CD4-positive, CD25-positive, alpha-beta regulatory T cell (primary cell): ENCODE data around the gene DNER. TPM values are rescaled to one million over a fixed set of nuclear protein-coding genes. Genes with fewer than 3 reads are reported as not detected.
"Not testable (repeated sequence)": the region's sequence is repeated elsewhere in the genome, so short reads cannot be mapped to it uniquely, and the experiment has no call there.

Source experiments
- ATAC-seq, 2 donors: fragments of 150-1000 bp; cut with Tn5 transposase; one replicate each; pipeline ENCODE4 v1.10.0; 2021; ENCODE audit warnings: low read depth in 2 of 2, moderate number of reproducible peaks in 2 of 2, moderate library complexity in 1 of 2
- DNase-seq, 3 donors: peaks; one replicate each; pipeline versions ENCODE4 v3.0.0 to v3.0.0-alpha.2; 2012 to 2022; ENCODE audit warnings: mixed read lengths in 1 of 3
- H3K27ac ChIP-seq: one replicate; pipeline ENCODE4 v1.7.0; 2013; ENCODE audit warnings: mild to moderate bottlenecking, low read length; ENCODE audit not compliant: insufficient read depth, poor library complexity, severe bottlenecking
- H3K27me3 ChIP-seq: one replicate; pipeline ENCODE4 v1.7.0; 2013; ENCODE audit warnings: low read length; ENCODE audit not compliant: control insufficient read depth, insufficient read depth
- H3K36me3 ChIP-seq: one replicate; pipeline ENCODE4 v1.7.0; 2013; ENCODE audit warnings: mild to moderate bottlenecking, low read length, moderate library complexity; ENCODE audit not compliant: control insufficient read depth, insufficient read depth
- H3K4me1 ChIP-seq: 2 replicates; pipeline ENCODE4 v1.7.0; 2013; ENCODE audit warnings: mild to moderate bottlenecking, low read length; ENCODE audit not compliant: insufficient read depth, control insufficient read depth, poor library complexity, severe bottlenecking
- H3K4me3 ChIP-seq: one replicate; pipeline ENCODE4 v1.7.0; 2013; ENCODE audit warnings: low read depth, mild to moderate bottlenecking, low read length, moderate library complexity
- H3K9me3 ChIP-seq, 2 experiments: 1 replicate in 1 of 2; 2 replicates in 1 of 2; pipeline ENCODE4 v1.7.0; 2013; ENCODE audit warnings: low read length in 2 of 2, mild to moderate bottlenecking in 1 of 2, moderate library complexity in 1 of 2; ENCODE audit not compliant: control insufficient read depth in 2 of 2
- H3K27ac Mint-ChIP-seq, 3 donors: one replicate each; pipeline ENCODE4 v1.8.0; 2020 to 2022; ENCODE audit warnings: mild to moderate bottlenecking in 3 of 3, mixed read lengths in 3 of 3, moderate library complexity in 2 of 3
- H3K27me3 Mint-ChIP-seq: one replicate; pipeline ENCODE4 v1.8.0; 2022; ENCODE audit warnings: mild to moderate bottlenecking, mixed read lengths
- H3K36me3 Mint-ChIP-seq: one replicate; pipeline ENCODE4 v1.8.0; 2020; ENCODE audit warnings: mixed read lengths
- H3K4me1 Mint-ChIP-seq, 4 donors: one replicate each; pipeline ENCODE4 v1.8.0; 2020 to 2022; ENCODE audit warnings: mixed read lengths in 4 of 4, mild to moderate bottlenecking in 1 of 4
- H3K4me3 Mint-ChIP-seq, 4 donors: one replicate each; pipeline ENCODE4 v1.8.0; 2020 to 2022; ENCODE audit warnings: mild to moderate bottlenecking in 4 of 4, mixed read lengths in 4 of 4, moderate library complexity in 3 of 4
- H3K9me3 Mint-ChIP-seq, 7 donors: one replicate each; pipeline ENCODE4 v1.8.0; 2020 to 2022; ENCODE audit warnings: mixed read lengths in 7 of 7, mild to moderate bottlenecking in 3 of 7, moderate library complexity in 2 of 7
- polyA plus RNA-seq, 4 donors: library from polyadenylated mRNA; unstranded; fragments of 300-500 nt; fragmentation: Illumina TruSeq; gene quantifications; one replicate each; pipeline ENCODE4 v1.2.3, GENCODE V29; 2021
- total RNA-seq: library from RNA; stranded (reverse); gene quantifications from one replicate; pipeline ENCODE4 v1.2.3, GENCODE V29; 2022

Gene DNER
- total and polyA plus RNA-seq, 5 donors from 2014 or later, result 0.23 TPM; not detected in 4

DNA sequence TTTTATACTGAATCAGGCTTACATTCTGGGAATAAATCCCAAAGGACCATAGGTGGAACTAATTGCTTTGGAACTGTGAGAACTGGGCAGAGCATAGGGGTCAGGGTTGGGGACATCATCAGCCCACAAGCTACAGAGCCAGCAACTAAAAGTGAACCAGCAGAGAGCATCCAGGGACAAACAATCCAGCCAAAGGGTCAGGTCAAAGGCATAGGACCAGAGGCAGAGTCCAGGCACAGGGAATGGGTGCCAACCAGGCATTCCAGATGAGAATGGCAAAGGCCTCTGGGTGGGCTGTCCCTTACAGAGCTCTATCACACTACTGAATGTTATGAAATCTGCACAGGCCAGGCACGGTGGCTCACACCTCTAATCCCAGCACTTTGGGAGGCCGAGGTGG, 12.3 kb upstream of the DNER start:
- H3K27me3 Mint-ChIP-seq, result peaks cover 19% of the 10 kb centered on the region
- H3K27me3 ChIP-seq, result peaks cover 7% of the 10 kb centered on the region
- no peaks in the 10 kb centered on the region for H3K4me1 ChIP-seq
- H3K4me3 ChIP-seq, result no peak overlapping the region
- H3K36me3 Mint-ChIP-seq, result no peaks in the 10 kb centered on the region
- no peaks in the 10 kb centered on the region for H3K36me3 ChIP-seq
- no peaks in the 10 kb centered on the region for H3K9me3 Mint-ChIP-seq
- H3K4me1 Mint-ChIP-seq, result no peaks in the 10 kb centered on the region
- ATAC-seq (no peak), DNase-seq (no peak)
- no peak overlapping the region for H3K27ac Mint-ChIP-seq
- no peak overlapping the region for H3K4me3 Mint-ChIP-seq
- no peaks in the 10 kb centered on the region for H3K9me3 ChIP-seq
- H3K27ac ChIP-seq, result no peak overlapping the region

DNA sequence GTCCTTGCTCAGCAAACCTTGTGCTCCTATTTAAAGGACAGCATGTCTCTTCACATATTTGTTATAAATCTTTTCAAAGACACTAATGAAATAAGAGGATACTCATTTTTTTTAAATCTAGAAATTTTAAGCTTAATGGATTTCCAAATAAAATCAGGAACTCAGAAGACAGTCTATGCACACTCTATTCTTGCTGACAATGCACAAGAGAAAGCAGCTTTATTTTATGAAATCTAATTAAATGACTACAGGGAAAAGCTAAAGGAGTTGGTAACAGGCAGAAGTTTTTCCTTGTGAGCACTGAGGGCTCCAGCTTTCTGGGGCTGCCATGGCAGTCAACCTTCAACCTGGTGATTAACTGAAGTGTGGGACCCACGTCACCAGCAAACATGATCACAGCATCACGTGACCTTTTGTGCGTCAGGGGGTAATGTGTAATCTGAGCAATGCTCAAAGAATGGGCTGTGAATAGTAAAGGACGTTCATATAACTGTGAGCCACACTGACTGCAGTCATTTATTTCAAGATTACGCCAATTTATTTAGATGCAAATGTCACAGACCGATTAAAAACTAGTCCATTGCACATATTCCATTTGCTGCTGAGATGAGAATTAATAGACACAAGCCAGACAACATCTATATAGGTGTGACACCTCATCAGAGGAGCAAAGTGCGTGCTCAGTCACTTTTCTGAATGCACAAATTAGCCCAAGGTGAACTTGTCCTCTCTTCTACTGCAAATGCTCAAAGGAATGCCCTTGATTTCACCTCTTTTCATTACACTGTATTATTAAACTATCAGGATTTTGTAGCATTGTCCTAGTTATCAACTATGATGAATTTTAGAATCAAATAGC, 11.6 kb upstream of the DNER start:
- H3K9me3 Mint-ChIP-seq, result no peaks in the 10 kb centered on the region
- no peaks in the 10 kb centered on the region for H3K36me3 Mint-ChIP-seq
- no peak overlapping the region for H3K4me3 Mint-ChIP-seq
- Histone ChIP-seq H3K9me3 (no peaks in the 10 kb centered on the region), H3K27ac (no peak overlapping the region), H3K27me3 (peaks cover 9% of the 10 kb centered on the region), H3K36me3 (no peaks in the 10 kb centered on the region), H3K4me3 (no peak overlapping the region), H3K4me1 (no peaks in the 10 kb centered on the region)
- no peaks in the 10 kb centered on the region for H3K4me1 Mint-ChIP-seq
- no peak for DNase-seq
- no peak for ATAC-seq
- H3K27ac Mint-ChIP-seq, result no peak overlapping the region
- peaks cover 19% of the 10 kb centered on the region for H3K27me3 Mint-ChIP-seq

DNA sequence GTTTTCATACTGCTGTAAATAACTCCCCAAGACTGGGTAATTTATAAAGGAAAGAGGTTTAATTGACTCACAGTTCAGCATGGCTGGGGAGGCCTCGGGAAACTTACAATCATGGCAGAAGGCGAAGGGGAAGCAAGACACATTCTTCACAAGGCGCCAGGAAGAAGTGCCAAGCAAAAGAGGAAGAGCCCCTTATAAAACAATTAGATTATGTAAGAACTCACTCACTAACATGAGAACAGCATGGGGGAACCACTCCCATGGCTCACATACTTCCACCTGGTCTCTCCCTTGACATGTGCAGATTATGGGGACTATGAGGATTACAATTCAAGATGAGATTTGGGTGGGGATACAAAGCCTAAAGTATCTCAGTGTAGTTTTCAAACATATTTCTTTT, 8.8 kb upstream of the DNER start:
- peaks cover 35% of the 10 kb centered on the region for H3K27me3 Mint-ChIP-seq
- ATAC-seq, H3K27ac ChIP-seq, DNase-seq, H3K4me1 Mint-ChIP-seq, H3K4me1 ChIP-seq, H3K36me3 ChIP-seq, H3K27ac Mint-ChIP-seq, H3K36me3 Mint-ChIP-seq, H3K9me3 ChIP-seq, H3K4me3 Mint-ChIP-seq, H3K4me3 ChIP-seq, H3K9me3 Mint-ChIP-seq: not testable (repeated sequence)
- peaks cover 20% of the 10 kb centered on the region for H3K27me3 ChIP-seq

DNA sequence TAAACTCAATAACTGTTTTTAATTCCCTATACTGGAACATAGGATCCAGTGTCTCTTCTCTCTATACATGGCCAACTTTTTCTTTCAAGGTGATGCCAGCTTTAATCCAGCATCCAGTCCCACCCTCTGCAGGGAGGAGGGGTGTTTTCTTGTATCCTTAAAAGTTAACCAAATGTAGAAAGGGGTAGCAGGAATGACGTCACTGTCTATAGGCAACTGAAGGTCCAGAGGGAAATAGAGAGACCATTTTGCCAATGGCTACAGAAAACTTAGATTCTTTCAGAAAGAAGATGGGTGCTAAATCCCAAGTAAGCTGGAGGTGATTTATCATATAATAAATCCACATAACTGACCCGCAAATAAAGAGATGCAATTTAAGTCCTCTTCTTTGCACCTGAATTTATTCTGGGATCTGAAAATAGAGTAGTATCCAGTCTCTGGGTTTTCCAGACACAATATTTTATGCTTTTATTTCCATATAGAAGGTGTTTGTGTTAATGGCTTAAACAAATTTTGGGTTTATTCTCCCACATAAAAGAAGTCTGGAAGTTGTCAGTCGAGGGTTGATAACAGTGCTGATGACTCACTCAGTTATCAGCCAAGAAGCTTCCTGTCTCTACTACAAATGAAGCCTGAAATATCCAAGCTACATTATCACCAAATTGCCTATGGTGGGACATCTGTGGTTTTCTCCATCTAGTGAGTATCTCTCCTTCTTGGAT, 5.7 kb upstream of the DNER start:
- Histone ChIP-seq H3K36me3 (no peaks in the 10 kb centered on the region), H3K27ac (no peak overlapping the region), H3K4me1 (peaks cover 4% of the 10 kb centered on the region), H3K9me3 (no peaks in the 10 kb centered on the region), H3K4me3 (no peak overlapping the region), H3K27me3 (peaks cover 42% of the 10 kb centered on the region)
- Mint-ChIP-seq H3K4me3 (peak overlapping the region in 1 of 4 donors; percentile 3), H3K9me3 (peaks cover 0 to 2% (median 0%) of the 10 kb centered on the region in 7 donors), H3K4me1 (peaks cover 4 to 10% (median 5%) of the 10 kb centered on the region in 4 donors), H3K27me3 (peaks cover 66% of the 10 kb centered on the region), H3K27ac (no peak overlapping the region), H3K36me3 (no peaks in the 10 kb centered on the region)
- DNase-seq, result no peak
- no peak for ATAC-seq

DNA sequence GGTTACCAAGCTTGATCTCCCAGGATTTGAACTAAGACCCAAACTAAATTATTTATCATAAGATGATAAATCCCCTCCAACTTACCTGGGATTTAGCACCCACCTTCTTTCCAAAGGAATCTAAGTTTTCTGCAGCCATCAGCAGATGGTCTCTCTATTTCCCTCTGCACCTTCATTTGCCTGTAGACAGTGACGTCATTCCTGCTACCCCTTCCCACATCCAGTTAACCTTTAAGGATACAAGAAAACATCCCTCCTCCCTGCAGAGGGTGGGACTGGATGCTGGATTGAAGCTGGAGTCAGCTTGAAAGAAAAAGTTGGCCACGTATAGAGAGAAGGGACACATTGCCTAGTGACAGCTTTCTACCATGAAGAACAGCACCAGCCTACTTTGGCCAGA, 3.7 kb upstream of the DNER start:
- peaks cover under 1% of the 10 kb centered on the region for H3K36me3 Mint-ChIP-seq
- peaks cover 0 to 2% (median 0%) of the 10 kb centered on the region in 7 donors for H3K9me3 Mint-ChIP-seq
- H3K27ac Mint-ChIP-seq, result no peak overlapping the region
- ATAC-seq (no peak), DNase-seq (no peak)
- peaks cover 4 to 16% (median 5%) of the 10 kb centered on the region in 4 donors for H3K4me1 Mint-ChIP-seq
- H3K27me3 Mint-ChIP-seq, result peaks cover 59% of the 10 kb centered on the region
- Histone ChIP-seq H3K4me1 (peaks cover 21% of the 10 kb centered on the region), H3K4me3 (no peak overlapping the region), H3K27ac (no peak overlapping the region), H3K9me3 (no peaks in the 10 kb centered on the region), H3K27me3 (peaks cover 35% of the 10 kb centered on the region), H3K36me3 (no peaks in the 10 kb centered on the region)
- H3K4me3 Mint-ChIP-seq, result no peak overlapping the region

DNA sequence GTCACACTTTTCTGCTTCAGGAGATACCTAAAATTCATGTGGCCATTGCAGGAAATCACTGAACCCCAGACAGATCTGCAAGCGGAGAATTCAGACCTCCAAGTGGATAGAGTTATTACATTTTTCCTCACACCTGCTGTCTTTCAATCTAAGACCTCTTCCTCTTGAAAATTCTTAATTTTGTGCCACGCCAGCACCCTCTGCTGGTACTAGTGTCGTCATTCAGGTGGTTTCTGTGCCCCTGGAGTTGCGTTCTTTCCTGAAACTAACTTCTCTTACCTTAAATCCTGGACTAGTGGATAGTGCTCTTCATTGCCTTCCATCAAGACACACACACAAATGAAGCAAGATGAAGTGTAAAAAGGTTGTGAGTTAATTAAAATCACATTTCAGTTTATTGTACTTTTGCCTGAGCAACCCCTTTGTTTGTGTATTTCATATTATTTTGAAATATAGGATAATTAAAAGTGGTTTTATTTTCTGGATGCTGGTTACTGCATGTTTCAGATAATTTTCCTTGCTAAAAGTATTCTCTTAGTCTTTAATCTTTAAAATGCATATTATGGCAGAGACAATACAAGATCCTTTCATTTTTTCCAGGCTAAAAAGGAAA, 1.6 kb upstream of the DNER start:
- peaks cover 0 to 7% of the 10 kb centered on the region in 2 experiments for H3K9me3 ChIP-seq
- peaks cover 0 to 12% (median 4%) of the 10 kb centered on the region in 7 donors for H3K9me3 Mint-ChIP-seq
- peaks cover 7% of the 10 kb centered on the region for H3K36me3 Mint-ChIP-seq
- no peak for ATAC-seq
- peaks cover 74% of the 10 kb centered on the region for H3K27me3 Mint-ChIP-seq
- H3K27ac ChIP-seq, result no peak overlapping the region
- H3K4me3 ChIP-seq, result no peak overlapping the region
- peaks cover 4 to 22% (median 9%) of the 10 kb centered on the region in 4 donors for H3K4me1 Mint-ChIP-seq
- peak in 2 of 3 donors; percentile 16 to 61 for DNase-seq
- H3K4me1 ChIP-seq, result peaks cover 21% of the 10 kb centered on the region
- no peak overlapping the region for H3K27ac Mint-ChIP-seq
- peak overlapping the region; percentile 45 to 70 (median 60) for H3K4me3 Mint-ChIP-seq
- H3K27me3 ChIP-seq, result peaks cover 54% of the 10 kb centered on the region
- H3K36me3 ChIP-seq, result no peaks in the 10 kb centered on the region

DNA sequence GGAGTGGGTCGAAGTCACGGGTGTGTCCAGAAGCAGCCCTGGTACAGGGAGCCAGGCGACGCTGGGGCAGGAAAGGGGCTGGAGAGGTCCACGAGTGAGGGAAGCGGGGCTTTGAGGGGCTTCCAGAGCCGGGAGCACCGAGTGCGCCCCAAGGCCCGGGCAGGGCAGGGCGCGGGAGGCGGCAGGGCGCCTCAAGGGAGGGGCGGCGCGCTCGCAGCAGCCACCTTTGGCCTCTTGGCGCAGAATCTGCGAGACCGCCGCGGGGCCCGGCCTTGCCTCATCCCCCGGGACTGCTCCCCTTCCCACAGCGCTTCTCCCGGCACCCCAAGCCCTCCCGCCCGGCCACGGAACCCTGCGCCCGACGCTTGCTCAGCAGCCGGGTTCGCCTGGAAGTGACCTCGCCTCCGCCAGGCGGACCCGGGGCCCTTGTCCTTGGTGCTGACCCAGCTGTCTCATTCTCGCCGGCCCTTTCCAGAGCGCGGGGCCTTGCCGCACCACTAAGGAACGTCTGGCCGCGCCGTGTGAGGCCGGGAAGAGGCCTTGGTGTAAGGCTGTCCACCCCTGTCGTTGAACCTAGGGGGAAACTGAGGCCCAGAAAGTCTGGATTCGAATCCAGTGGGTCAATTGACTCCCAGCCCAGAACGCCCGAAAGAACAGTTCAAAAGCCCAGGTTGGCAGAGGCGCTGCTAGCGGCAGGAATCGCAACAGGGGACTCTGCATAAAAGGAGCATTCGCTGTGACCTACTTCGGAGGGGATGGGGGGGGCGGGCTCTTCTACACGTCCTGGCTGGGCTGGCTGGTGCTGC, 584 bp upstream of the DNER start:
- Mint-ChIP-seq H3K4me3 (peak overlapping the region in 3 of 4 donors; percentile 55 to 66 (median 66)), H3K4me1 (peaks cover 4 to 22% (median 9%) of the 10 kb centered on the region in 4 donors), H3K36me3 (peaks cover 7% of the 10 kb centered on the region), H3K27me3 (peaks cover 83% of the 10 kb centered on the region), H3K27ac (no peak overlapping the region), H3K9me3 (peaks cover 0 to 12% (median 4%) of the 10 kb centered on the region in 7 donors)
- Histone ChIP-seq H3K4me3 (no peak overlapping the region), H3K9me3 (peaks cover 0 to 7% of the 10 kb centered on the region in 2 experiments), H3K4me1 (peaks cover 21% of the 10 kb centered on the region), H3K36me3 (no peaks in the 10 kb centered on the region), H3K27me3 (peaks cover 64% of the 10 kb centered on the region), H3K27ac (no peak overlapping the region)
- peak in 2 of 3 donors; percentile 8 to 13 for DNase-seq
- ATAC-seq, result peak; percentile 19 to 25
